Thyroid gland (tissue), 4 donors: ENCODE data around the gene ZNF681.
"Not testable (repeated sequence)": the region's sequence is repeated elsewhere in the genome, so short reads cannot be mapped to it uniquely, and the experiment has no call there.

ENCODE experiments used
- POLR2A ChIP-seq, 2 donors: fragments of 450-650 bp; IDR thresholded peaks; one replicate each; pipeline ENCODE4 v1.6.1; 2017; ENCODE audit warnings: antibody characterized with exemption in 2 of 2, mild to moderate bottlenecking in 2 of 2, moderate library complexity in 1 of 2
- TF ChIP-seq, protein P1 (sequence below), 6 experiments: fragments of 200-600 bp in 3 of 6; fragments of 450-650 bp in 3 of 6; sonication (generic) in 3 of 6; IDR thresholded peaks; one replicate each; pipeline ENCODE4 v1.5.1; 2016 to 2019; ENCODE audit warnings: antibody characterized with exemption in 6 of 6, mild to moderate bottlenecking in 2 of 6, inconsistent platforms in 1 of 6, moderate library complexity in 1 of 6

DNA sequence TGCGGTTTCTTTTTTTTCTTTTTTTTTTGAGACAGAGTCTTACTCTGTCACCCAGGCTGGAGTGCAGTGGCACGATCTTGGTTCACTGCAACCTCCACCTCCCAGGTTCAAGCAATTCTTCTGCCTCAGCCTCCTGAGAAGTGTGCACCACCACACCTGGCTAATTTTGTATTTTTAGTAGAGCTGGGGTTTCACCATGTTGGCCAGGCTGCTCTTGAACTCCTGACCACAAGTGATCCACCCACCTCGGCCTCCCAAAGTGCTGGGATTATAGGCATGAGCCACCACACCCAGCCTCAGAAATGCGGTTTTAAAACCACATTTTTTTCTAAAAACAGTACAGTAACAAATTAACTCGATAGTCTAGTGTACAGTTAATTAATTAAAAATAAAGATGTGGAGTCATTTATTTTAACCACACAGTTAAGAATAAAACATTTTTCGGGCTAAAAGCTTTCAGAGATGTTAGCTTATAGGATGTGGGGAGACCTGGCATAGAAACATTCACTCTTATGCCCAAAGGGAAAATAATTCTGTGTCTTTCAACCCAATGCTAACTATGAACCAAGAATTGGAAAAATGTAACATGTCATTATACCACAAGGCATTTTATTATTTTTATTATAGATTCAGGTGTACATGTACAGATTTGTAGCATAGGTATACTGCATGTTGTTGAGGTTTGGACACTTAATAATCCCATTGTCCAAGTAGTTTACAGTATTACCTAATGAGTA is 27.8 kb downstream of the ZNF681 start:
- TF ChIP-seq, protein P1, sequence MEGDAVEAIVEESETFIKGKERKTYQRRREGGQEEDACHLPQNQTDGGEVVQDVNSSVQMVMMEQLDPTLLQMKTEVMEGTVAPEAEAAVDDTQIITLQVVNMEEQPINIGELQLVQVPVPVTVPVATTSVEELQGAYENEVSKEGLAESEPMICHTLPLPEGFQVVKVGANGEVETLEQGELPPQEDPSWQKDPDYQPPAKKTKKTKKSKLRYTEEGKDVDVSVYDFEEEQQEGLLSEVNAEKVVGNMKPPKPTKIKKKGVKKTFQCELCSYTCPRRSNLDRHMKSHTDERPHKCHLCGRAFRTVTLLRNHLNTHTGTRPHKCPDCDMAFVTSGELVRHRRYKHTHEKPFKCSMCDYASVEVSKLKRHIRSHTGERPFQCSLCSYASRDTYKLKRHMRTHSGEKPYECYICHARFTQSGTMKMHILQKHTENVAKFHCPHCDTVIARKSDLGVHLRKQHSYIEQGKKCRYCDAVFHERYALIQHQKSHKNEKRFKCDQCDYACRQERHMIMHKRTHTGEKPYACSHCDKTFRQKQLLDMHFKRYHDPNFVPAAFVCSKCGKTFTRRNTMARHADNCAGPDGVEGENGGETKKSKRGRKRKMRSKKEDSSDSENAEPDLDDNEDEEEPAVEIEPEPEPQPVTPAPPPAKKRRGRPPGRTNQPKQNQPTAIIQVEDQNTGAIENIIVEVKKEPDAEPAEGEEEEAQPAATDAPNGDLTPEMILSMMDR (IDR thresholded peaks at IDR 0.05): not testable (repeated sequence)
- TF ChIP-seq POLR2A (IDR thresholded peaks at IDR 0.05): not testable (repeated sequence)
